GM12878 (cell line): ENCODE measurements around the gene HMBS. TPM values are rescaled to one million over a fixed set of nuclear protein-coding genes. Genes with fewer than 3 reads are reported as not detected.
"Not testable (repeated sequence)": the region's sequence is repeated elsewhere in the genome, so short reads cannot be mapped to it uniquely, and the experiment has no call there.

Source experiments
- ATAC-seq: fragments of 200-7000 bp; cut with Tn5 transposase; 3 replicates; pipeline ENCODE4 v1.9.1; 2020; ENCODE audit warnings: mild to moderate bottlenecking, moderate library complexity
- BruUV-seq: library from RNA; stranded (reverse); fragments of 400-500 nt; replicated peaks from 2 replicates; lab custom pipeline; 2021; lab: Mats Ljungman, UMichigan
- CTCF ChIA-PET: fragments of 300-600 bp; sonication (Branson Sonifier 250); formaldehyde crosslinking; extraction: SDS; loops from one replicate; lab custom pipeline; 2021; ENCODE audit warnings: inconsistent platforms; lab: Yijun Ruan, JAX
- POLR2A ChIA-PET: fragments of 350-600 bp; formaldehyde crosslinking; extraction: SDS; loops from one replicate; lab custom pipeline; 2021; ENCODE audit warnings: inconsistent platforms; lab: Charles Lee
- RAD21 ChIA-PET: fragments of 300-600 bp; sonication (Branson Sonifier 250); formaldehyde crosslinking; loops from one replicate; lab custom pipeline; 2023; ENCODE audit warnings: antibody characterized with exemption; ENCODE audit not compliant: unreplicated experiment; lab: Charles Lee
- SMC1A ChIA-PET: fragments of 300-600 bp; sonication (Branson Sonifier 250); formaldehyde crosslinking; loops from one replicate; lab custom pipeline; 2023; ENCODE audit not compliant: unreplicated experiment, uncharacterized antibody; lab: Charles Lee
- DNase-seq: peaks from one replicate; pipeline ENCODE4 v3.0.0-alpha.2; 2011; ENCODE audit warnings: low read depth, low spot score
- FAIRE-seq: peaks from 3 replicates; lab custom pipeline; 2011; peaks lifted over from hg19 to GRCh38; lab: Jason Lieb, UNC
- H2AFZ ChIP-seq: 2 replicates; pipeline ENCODE4 v1.6.0; 2011; ENCODE audit warnings: low read depth, low read length, control low read depth; ENCODE audit not compliant: control insufficient read depth
- H3K27ac ChIP-seq: 2 replicates; pipeline ENCODE4 v1.5.1; 2011; ENCODE audit warnings: control low read depth; ENCODE audit not compliant: control insufficient read depth, insufficient read depth
- H3K27me3 ChIP-seq, 2 experiments: replicated peaks in 1 of 2; 2 replicates each; pipeline versions ENCODE4 v1.6.0 to v1.6.1; 2011; ENCODE audit warnings: low read length in 1 of 2; ENCODE audit not compliant: control insufficient read depth in 2 of 2, insufficient read depth in 2 of 2
- H3K36me3 ChIP-seq, 2 experiments: 2 replicates each; pipeline ENCODE4 v1.5.1; 2011; ENCODE audit warnings: low read length in 1 of 2; ENCODE audit not compliant: control insufficient read depth in 2 of 2, insufficient read depth in 2 of 2
- H3K4me1 ChIP-seq: 2 replicates; pipeline ENCODE4 v1.6.1; 2011; ENCODE audit warnings: mild to moderate bottlenecking, low read length, moderate library complexity, mixed read lengths; ENCODE audit not compliant: control insufficient read depth, insufficient read depth
- H3K4me2 ChIP-seq: 2 replicates; pipeline ENCODE4 v1.6.0; 2011; ENCODE audit warnings: control low read depth; ENCODE audit not compliant: control insufficient read depth, insufficient read depth
- H3K4me3 ChIP-seq: fragments of 200-600 bp; sonication (generic); 2 replicates; pipeline ENCODE4 v1.5.1; 2016
- H3K79me2 ChIP-seq: 2 replicates; pipeline ENCODE4 v1.6.0; 2011; ENCODE audit warnings: low read length; ENCODE audit not compliant: control insufficient read depth, insufficient read depth
- H3K9ac ChIP-seq: 2 replicates; pipeline ENCODE4 v1.8.0; 2011; ENCODE audit warnings: low read length, control low read depth, mixed read lengths; ENCODE audit not compliant: control insufficient read depth, insufficient read depth
- H3K9me3 ChIP-seq: replicated peaks from 3 replicates; pipeline ENCODE4 v1.5.1; 2011; ENCODE audit warnings: mild to moderate bottlenecking, low read length; ENCODE audit not compliant: control insufficient read depth, insufficient read depth
- H4K20me1 ChIP-seq: 2 replicates; pipeline ENCODE4 v1.6.0; 2011; ENCODE audit not compliant: control insufficient read depth, insufficient read depth
- BCLAF1 ChIP-seq: fragments of 450-650 bp; IDR thresholded peaks from 2 replicates; pipeline ENCODE4 v1.6.1; 2017; ENCODE audit warnings: antibody characterized with exemption, mild to moderate bottlenecking, moderate library complexity
- CHD2 ChIP-seq: IDR thresholded peaks from 2 replicates; pipeline ENCODE4 v1.6.1; 2011; ENCODE audit warnings: low read depth, low read length, improper control_type of control experiment, borderline replicate concordance
- MXI1 ChIP-seq: fragments of 150-350 bp; IDR thresholded peaks from 2 replicates; pipeline ENCODE4 v1.6.1; 2011; ENCODE audit warnings: low read depth, mild to moderate bottlenecking, inconsistent platforms, low read length, improper control_type of control experiment
- POU2F2 ChIP-seq: IDR thresholded peaks from 3 replicates; pipeline ENCODE4 v1.6.1; 2011; ENCODE audit warnings: low read depth, mild to moderate bottlenecking, low read length, borderline replicate concordance
- RAD51 ChIP-seq: fragments of 450-650 bp; IDR thresholded peaks from 2 replicates; pipeline ENCODE4 v1.6.1; 2016; ENCODE audit warnings: moderate library complexity, mild to moderate bottlenecking, inconsistent platforms
- RFX5 ChIP-seq: IDR thresholded peaks from 2 replicates; pipeline ENCODE4 v1.6.1; 2011; ENCODE audit warnings: low read depth, low read length, improper control_type of control experiment
- SIN3A ChIP-seq: IDR thresholded peaks from 2 replicates; pipeline ENCODE4 v1.6.1; 2012; ENCODE audit warnings: low read depth, low read length, improper control_type of control experiment
- SPI1 ChIP-seq: IDR thresholded peaks from 2 replicates; pipeline ENCODE4 v1.6.1; 2011; ENCODE audit warnings: low read depth, mild to moderate bottlenecking, low read length, moderate library complexity, borderline replicate concordance; ENCODE audit not compliant: insufficient read depth
- SREBF2 ChIP-seq: IDR thresholded peaks from 2 replicates; pipeline ENCODE4 v1.6.1; 2012; ENCODE audit warnings: mild to moderate bottlenecking, low read length
- STAT1 ChIP-seq: fragments of 450-650 bp; conservative IDR thresholded peaks from 2 replicates; pipeline ENCODE4 v1.6.1; 2014; ENCODE audit warnings: antibody characterized with exemption, mild to moderate bottlenecking
- SUZ12 ChIP-seq: fragments of 200-600 bp; sonication (generic); IDR thresholded peaks from one replicate; pipeline ENCODE4 v1.6.1; 2018; ENCODE audit warnings: antibody characterized with exemption, mild to moderate bottlenecking; ENCODE audit not compliant: unreplicated experiment
- ZNF207 ChIP-seq: fragments of 450-650 bp; IDR thresholded peaks from 2 replicates; pipeline ENCODE4 v1.6.1; 2014; ENCODE audit warnings: antibody characterized with exemption, mild to moderate bottlenecking, borderline replicate concordance
- WGBS: methylation state at CpG from one replicate; pipeline ENCODE4 v1.1.6; 2016; ENCODE audit warnings: low lambda C conversion rate; ENCODE audit not compliant: insufficient replicate concordance, insufficient coverage; ENCODE audit errors: missing lambda C conversion rate; 5-methylcytosine and 5-hydroxymethylcytosine counted together
- in situ Hi-C: fragments of 300-500 bp; cut with MboI; formaldehyde crosslinking; loops from 9 replicates; pipeline ENCODE4 v1.14.3; 2018; ENCODE audit warnings: mixed read lengths
- intact Hi-C: fragments of 100-400 bp; cut with micrococcal nuclease; formaldehyde crosslinking; loops from one replicate; pipeline ENCODE4 v1.14.2; 2022; ENCODE audit not compliant: unreplicated experiment
- polyA plus RNA-seq, 11 experiments: library from polyadenylated mRNA; depleted of rRNA in 4 of 11; unstranded in 6 of 11; stranded (reverse) in 5 of 11; fragments of >200 nt; fragmentation: Nextera tagmentation in 4 of 11; fragmentation: Illumina TruSeq in 1 of 11; extraction: Ambion mirVana in 4 of 11; extraction: Trizol in 1 of 11; gene quantifications; 1 replicate in 1 of 11; 2 replicates in 10 of 11; pipeline versions ENCODE4 v1.2.1 to v1.2.3, GENCODE V29; 2011 to 2016; ENCODE audit warnings: inconsistent platforms in 2 of 11, missing spikeins in 2 of 11, low read depth in 1 of 11
- total RNA-seq, 4 experiments: library from RNA; depleted of rRNA in 3 of 4; stranded (reverse); fragments of >200 nt in 3 of 4; fragmentation: Illumina TruSeq in 1 of 4; extraction: Trizol in 1 of 4; gene quantifications; 2 replicates each; pipeline versions ENCODE4 v1.2.1 to v1.2.3, GENCODE V29; 2013 to 2021

The HMBS gene
- total and polyA plus RNA-seq, 10 of the 15 experiments (the other 5 are each of a cell fraction or from before 2014, with no cell fraction given) = 17.7 to 96.7 (median 49.7) TPM

DNA sequence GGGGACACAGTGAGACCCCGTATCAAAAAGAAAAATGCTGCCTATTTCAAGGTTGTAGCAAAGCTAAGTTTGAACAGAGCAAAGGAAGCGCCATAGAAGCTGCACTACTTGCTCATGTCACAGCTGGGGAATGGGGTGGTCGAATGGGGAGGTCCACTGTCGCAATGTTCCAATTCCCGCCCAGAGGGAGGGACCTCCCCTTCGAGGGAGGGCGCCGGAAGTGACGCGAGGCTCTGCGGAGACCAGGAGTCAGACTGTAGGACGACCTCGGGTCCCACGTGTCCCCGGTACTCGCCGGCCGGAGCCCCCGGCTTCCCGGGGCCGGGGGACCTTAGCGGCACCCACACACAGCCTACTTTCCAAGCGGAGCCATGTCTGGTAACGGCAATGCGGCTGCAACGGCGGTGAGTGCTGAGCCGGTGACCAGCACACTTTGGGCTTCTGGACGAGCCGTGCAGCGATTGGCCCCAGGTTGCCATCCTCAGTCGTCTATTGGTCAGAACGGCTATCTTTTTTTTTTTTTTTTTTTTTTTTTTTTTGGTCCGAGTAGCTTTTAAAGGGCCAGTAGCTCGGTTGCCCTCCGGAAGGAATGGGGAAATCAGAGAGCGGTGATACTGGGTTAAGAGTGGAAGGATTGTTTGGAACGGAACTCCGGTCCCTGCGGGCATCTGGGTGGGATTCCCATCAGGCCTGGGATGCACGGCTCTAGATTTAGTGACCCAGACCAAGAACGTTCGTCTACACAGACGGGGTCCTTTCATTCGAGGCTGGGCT, at the start of gene HMBS (continued):
- TF ChIP-seq MXI1 = peak; percentile 89

DNA sequence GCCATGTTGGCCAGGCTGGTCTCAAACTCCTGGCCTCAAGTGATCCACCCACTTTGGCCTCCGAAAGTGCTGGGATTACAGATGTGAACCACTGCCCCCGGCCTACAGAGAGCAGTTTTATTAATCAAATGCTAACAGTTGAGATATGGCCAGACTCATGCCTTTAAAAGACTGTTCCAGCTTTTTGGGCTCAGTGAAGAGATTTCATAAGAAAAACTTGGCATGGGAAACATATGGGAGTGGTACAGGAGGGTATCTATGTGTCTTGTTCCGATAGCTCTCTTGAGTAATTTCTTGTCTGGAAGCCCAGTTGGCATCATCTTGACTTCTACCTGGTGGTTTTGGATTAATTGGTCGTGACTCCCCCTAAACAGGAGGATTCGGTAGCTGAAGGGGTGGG, 45.8 kb upstream of the HMBS start:
- CTCF ChIA-PET = interaction anchor here (0.5 to 0.9 kb wide), 2 partner anchors 18 to 28 kb away, joined by 3 read pairs; no protein-coding TSS in a partner anchor
- no peak for FAIRE-seq
- no peak overlapping the region for H2AFZ ChIP-seq
- no peak overlapping the region for H3K9ac ChIP-seq
- POLR2A ChIA-PET = interaction anchor here (0.5 to 1.9 kb wide), 2 partner anchors 12 to 22 kb away, joined by 3 to 7 read pairs; no protein-coding TSS in a partner anchor
- in situ Hi-C loops (no loop called here), intact Hi-C loops (no loop called here)
- RAD21 ChIA-PET = interaction anchor here (1.5 kb wide), 1 partner anchor 13 kb away, joined by 3 read pairs; no protein-coding TSS in a partner anchor
- no peak overlapping the region for H3K4me3 ChIP-seq
- H3K27me3 ChIP-seq = no peaks in the 10 kb centered on the region
- H3K9me3 ChIP-seq = no peaks in the 10 kb centered on the region
- BruUV-seq = no TSS peak
- no peaks in the 10 kb centered on the region for H4K20me1 ChIP-seq
- no peaks in the 10 kb centered on the region for H3K79me2 ChIP-seq
- TF ChIP-seq SREBF2 (no peak), SUZ12 (no peak), SPI1 (no peak), SIN3A (no peak), CHD2 (no peak), STAT1 (no peak), RAD51 (no peak), BCLAF1 (no peak), RFX5 (no peak), ZNF207 (no peak), POU2F2 (no peak)
- WGBS = 80% methylated on average over 5 of the region's 5 CpGs
- no peaks in the 10 kb centered on the region for H3K36me3 ChIP-seq
- ATAC-seq = no peak
- SMC1A ChIA-PET = interaction anchor here (0.6 to 1.1 kb wide), 4 partner anchors 13 to 128 kb away, joined by 3 to 4 read pairs (median 3); partner anchors contain the start of gene VPS11
- no peak for DNase-seq
- H3K27ac ChIP-seq = no peak overlapping the region
- H3K4me1 ChIP-seq = no peaks in the 10 kb centered on the region
- H3K4me2 ChIP-seq = no peak overlapping the region

GRCh38 chr11:119039471-119039870, 45.2 kb upstream of the HMBS start:
- H3K79me2 ChIP-seq, H2AFZ ChIP-seq, H3K4me3 ChIP-seq, H3K9me3 ChIP-seq, FAIRE-seq, BruUV-seq, ATAC-seq, DNase-seq, H3K9ac ChIP-seq, intact Hi-C loops, RAD21 ChIA-PET, H3K36me3 ChIP-seq, H3K4me2 ChIP-seq, H3K27me3 ChIP-seq, H3K27ac ChIP-seq, H4K20me1 ChIP-seq, H3K4me1 ChIP-seq, in situ Hi-C loops: not testable (repeated sequence)
- POLR2A ChIA-PET = interaction anchor here (0.5 to 1.9 kb wide), 2 partner anchors 12 to 22 kb away, joined by 3 to 7 read pairs; no protein-coding TSS in a partner anchor
- SMC1A ChIA-PET = interaction anchor here (0.6 kb wide), 1 partner anchor 129 kb away, joined by 3 read pairs; no protein-coding TSS in a partner anchor
- 10% methylated on average over 9 of the region's 11 CpGs for WGBS
- CTCF ChIA-PET = interaction anchor here (0.5 kb wide), 1 partner anchor 28 kb away, joined by 3 read pairs; no protein-coding TSS in a partner anchor
